HK-2 (cell line): Measurements from ENCODE around the gene MYO5B.
"Not testable (repeated sequence)": the region's sequence is repeated elsewhere in the genome, so short reads cannot be mapped to it uniquely, and the experiment has no call there.

Source experiments
- DNase-seq: peaks from one replicate; pipeline ENCODE4 v3.0.0-alpha.2; 2018; ENCODE audit not compliant: unreplicated experiment

Gene MYO5B

DNA sequence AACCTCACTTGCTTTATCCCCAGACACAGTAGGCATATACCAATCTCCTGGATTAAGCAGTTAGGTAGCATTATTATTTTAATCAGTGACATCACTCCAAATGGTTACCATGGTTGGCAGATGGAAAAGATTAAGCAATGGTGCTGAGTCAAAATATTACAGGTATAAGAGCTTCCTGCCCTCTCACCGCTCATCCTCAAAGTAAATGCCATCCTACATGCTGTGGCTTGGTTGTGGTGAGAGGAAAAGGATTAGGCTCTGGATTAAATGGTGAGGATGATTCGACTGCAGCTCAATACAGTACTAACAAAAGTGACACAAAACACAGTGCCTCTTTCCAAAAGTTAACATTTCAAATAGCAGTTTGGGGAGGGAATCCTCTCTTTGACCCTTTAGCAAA, 272.7 kb downstream of the MYO5B start:
- DNase-seq = no peak

DNA sequence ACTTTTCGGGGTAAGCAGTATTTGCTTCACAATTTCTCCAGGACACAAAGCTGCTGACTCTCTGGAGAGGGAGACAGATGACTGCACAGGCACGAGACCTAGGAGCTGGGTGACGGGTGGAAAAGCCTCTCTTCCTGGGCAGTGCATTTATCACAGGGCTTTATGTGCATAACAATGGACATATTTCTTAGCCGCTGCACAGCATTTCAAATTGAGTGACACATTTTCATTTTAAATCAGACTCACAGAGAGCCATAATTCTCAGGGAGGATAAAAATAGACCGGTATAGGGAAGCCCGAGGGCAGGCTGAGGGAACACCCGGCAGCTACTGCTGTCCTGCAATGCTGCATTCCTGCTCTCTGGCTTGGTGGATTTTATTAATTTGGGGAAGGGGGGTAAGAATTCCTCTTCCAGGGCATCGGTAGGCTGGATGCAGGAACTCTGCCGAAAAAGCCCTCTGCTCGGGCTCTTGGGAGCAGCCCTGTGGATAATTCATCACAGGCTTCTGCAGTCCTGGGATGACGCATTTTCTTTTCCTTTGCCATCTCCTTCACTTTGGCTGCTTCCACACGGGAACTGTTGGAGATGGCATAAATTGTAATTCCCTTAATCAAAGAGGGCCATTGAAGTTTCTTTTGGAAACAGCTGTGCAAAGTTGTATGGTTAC, 273.5 kb downstream of the MYO5B start:
- DNase-seq = no peak

DNA sequence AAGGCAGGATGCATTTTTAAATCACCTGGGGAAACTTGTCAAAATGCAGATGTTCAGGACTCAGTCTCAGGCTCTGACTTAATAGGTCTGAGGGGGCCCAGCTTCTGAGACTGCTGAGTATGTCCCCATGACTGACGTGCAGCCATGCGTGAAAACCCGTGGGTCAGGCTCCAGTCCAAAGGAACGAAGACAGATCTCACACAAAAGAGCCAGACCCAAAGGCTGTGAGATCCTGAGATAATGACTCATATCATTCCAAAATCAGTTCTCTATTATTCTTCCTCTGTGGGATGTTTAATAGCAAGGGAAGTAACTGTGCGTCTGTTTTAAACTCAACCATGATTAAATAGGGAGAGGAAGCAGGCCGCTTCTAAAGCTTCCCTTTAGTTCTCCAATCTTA, 274.2 kb downstream of the MYO5B start:
- peak; percentile 37 for DNase-seq

DNA sequence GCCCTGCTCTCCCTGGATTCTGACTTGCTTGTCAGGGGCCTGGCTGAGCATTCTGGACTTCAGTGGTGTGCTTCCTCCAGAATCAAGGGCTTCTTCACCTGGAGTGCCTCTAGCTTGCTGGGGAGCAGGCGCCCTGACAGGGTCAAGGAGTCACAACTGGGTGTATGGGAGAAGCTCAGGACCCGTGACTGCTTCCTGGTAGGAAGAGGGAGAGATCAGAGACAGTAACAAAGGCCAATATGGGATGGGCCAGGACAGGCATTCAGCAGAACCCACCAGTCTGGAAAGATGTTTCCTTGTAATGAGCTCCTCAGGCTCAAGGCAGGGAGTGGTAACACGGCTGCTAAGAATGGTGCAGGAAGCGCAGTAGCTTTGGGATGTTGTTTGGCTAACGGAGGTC, 277.2 kb downstream of the MYO5B start:
- DNase-seq = no peak

DNA sequence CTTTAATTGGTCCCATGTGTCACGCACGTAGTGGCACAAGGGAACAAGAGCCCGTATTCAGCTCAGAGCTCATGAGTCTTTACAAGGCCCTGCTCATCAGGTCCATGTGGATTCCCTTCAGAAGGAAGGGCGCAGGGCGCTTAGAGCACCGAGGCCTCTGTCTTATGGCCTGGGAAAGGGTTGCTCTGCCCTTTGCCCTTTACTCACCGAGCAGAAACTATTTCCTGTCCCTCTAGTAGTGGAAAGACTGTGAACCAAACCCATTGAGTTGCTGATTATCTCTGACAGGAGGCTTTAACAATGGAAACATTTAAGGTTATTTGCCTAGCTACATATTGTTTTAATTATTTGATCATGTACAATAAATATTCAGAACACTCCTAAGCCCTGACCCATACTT, 279.6 kb downstream of the MYO5B start:
- no peak for DNase-seq

DNA sequence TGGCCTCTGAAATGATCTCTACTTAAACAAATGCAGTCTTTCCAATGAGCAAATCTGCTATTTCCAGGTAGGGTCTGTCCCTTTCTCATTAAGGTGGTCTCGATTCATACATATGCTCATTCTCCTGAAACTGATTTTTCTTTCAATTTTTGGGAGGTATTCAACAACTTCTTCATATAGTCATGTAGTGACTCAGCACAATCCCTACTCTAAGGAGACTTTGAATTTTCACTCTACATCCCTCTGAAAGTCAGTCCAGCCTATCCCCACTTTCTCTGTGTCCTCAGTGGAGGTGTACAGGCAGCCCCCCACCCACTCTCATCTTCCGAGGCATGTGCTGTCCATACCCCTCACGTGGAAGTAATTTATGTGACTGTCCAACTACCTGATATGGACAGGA, 281.7 kb downstream of the MYO5B start:
- DNase-seq = no peak

DNA sequence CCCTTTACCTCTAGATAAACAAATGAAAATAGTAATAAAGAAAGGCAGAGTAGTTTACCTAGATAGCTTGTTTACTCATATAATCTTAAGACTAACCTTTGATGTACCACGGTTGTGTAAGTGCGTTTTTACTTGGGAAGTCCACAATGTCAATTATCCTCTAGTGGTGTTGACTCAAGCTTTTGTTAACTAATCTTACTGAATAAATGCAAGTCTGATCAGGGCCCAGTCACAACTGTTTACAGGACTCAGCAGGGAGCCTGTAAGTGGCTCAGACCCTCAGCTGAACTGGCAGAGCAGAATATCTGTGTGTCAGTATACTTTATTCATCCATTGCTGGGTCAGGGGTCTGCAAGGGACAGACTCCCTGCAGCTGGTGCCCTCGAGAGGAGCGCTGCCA, 283.5 kb downstream of the MYO5B start:
- no peak for DNase-seq

DNA sequence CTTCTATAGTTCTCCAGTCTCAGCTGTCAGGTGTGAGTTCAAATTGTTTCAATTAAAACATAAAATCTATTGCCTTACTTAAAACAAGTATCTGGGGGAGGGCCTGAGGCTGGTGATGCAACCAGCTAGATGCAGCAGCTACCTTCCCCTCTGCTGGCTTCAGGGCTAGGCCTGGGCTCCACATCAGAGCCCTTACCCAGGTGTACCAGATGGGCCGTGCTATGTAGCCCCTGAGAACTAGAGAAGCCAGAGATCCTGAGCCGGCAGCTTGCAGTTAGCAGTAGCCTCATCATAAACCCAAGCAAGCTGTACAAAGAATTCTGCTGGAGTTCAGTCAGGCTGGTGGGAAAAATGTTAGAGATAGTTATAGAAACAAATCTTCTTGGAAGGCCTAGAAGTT, 284.0 kb downstream of the MYO5B start:
- no peak for DNase-seq

DNA sequence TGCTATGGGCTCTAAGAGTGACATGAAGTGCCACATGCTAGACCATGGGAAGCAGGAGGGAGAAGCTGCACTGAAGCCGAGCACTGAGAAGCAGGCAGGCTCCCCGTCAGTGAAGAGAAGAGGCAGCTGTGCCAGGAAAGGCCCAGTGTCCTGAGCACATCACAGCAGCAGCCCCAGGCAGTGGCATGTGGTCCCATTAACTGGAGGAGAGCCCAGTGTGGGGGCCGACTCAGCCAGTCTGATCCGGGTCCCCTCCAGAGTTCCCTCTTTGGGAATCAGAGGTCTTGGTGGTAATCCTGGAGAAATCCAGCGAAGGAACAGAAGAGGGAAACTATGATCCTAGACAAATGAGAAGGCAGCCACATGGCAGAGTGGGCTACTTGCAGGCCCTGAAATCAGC, 284.9 kb downstream of the MYO5B start:
- no peak for DNase-seq

DNA sequence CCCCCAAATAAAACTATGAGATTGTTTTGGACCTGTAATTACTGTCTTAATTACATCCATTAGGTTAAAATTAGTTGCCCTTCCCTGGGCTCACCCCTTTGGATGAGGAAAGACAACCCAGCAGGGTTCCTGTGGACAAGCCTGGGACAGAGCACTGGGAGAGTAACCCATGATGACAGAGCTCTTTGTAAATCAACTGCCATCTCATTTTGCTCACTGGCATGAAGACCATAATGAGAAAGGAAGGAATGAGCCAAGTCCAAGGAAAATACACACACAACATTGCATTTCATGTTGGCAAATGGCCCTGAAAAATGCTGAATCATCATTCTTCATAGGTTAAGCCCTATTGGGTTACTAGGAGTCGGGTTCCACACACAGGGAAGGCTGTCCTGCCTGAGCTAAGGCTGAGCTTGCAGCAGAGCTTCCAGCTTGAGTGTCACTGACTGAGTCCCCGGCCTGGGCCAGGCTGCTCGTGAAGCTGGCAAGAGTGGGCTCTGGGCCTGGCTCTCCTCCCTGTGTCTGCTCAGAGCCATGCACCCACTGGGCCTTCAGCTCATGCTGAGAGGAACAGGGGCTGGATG, 287.5 kb downstream of the MYO5B start:
- no peak for DNase-seq

DNA sequence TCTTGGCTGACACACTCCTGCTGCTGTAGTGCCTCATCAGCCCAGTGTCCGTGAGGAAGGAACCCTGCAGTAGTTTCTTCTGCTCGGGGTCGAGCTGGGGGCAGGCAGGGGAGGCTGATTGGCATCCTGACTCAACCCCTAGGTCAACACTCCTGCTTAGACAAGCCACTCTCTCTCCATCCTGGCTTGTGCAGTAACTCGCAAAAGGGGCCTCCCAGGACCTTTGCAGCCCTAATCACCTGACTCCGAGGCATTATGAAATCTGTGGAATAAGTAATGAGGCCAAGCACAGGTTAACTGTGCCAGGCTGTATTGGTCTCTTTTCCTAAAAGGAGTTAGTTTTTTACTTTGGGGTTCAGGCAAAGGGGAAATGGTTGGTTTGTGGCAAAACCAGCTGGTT, 289.2 kb downstream of the MYO5B start:
- DNase-seq = no peak

DNA sequence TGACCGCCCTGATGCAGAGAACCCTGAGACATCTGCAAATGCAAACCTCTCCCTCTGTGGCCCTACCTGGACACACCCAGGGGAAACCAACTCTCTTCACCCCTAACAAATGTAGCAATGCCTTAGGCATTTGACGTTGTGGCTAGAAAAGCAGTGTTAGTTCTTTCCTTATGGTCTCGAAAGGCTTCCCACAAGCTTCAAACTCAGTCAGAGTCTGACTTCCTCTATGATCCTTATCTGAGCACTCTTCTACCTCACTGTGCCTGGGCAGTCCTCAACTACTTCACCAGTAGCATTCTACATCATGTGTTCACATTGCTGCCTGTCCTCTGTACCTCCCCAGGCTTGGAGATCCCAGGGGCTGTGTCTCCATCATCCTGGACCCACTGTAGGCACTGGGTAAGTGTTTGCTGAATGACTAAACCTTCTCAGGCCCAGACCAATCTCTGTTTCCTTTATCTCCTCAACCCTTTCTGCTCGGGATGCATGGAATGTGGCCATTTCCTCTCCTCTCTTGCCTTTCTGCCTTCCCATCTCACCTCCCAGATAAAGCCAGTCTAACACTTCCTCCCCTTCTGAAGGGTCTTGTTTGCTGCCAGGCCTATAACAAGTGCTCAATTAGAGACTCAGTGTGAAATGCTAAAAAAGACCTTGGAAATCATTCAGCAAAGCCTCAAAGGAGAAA, 289.9 kb downstream of the MYO5B start:
- no peak for DNase-seq

DNA sequence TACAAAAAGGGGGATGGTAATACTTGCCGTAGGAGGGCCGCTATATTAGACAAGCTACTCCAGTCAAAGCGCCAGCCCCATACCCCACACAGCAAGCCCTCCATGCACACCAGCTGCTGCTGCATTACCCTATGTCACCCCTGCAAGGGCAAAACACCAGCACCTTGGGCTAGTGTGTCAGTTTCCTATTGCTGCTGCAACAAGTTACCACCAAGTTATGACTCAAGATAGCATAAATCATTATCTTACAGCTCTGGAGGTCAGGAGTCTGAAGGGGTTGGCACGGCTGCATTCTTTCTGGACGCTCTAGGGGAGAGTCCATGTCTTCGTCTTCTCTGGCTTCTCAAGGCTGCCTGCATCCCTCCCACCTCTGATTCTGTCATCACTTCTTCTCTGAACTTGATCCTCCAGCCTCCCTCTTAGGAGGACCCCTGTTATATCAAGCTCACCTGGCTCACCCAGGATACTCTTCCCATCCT, 293.0 kb downstream of the MYO5B start:
- no peak for DNase-seq

DNA sequence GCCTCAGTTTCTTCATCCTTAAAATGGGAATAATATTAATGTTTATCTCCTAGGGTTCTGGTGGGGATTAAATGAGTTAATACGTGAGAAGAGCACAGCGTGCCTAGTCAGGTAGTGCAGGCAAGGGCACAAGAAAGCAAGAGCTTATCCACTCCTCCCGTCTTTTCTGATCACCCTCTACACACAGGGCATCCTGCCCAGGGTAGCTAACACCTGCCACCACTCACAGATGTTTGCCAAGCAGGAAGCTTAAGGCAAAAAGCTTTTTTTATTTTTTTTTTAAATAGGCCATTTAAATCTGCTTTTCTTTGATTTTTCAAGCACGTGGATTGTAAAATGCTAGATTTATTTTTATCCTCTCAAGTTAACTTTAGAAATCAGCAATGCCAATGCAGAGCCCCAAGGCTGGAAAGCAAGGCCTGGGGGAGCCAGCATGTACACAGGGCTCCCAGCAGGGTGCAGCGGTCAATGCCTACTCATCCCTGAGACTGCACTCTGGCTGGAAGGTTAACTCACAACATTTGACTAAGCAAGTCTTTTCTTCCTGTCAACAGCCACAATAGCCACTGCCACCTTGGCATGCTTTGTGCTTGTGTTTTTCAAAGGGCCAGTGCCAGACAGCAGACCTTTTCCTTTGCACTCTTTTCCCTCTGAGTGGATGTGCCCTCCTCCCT, 295.2 kb downstream of the MYO5B start:
- no peak for DNase-seq

DNA sequence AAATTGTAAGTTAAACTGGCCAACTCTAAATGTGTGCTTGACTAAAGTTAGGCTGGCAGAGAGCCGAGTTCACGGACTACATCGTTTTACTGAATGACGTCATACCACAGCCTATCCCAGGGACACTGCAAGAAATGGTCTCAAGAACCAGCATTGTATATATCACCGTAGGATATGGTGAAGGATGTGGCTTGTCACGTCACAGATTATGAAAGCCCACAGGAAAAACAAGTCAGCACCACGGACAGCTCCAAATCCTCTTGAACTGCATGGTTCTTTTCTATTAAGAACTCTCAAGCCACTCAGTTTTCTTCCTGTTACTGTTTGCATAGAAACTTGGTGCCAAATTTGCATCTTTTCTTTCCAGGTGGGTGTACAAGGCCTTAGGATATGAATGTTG, 296.5 kb downstream of the MYO5B start:
- peak; percentile 46 for DNase-seq

DNA sequence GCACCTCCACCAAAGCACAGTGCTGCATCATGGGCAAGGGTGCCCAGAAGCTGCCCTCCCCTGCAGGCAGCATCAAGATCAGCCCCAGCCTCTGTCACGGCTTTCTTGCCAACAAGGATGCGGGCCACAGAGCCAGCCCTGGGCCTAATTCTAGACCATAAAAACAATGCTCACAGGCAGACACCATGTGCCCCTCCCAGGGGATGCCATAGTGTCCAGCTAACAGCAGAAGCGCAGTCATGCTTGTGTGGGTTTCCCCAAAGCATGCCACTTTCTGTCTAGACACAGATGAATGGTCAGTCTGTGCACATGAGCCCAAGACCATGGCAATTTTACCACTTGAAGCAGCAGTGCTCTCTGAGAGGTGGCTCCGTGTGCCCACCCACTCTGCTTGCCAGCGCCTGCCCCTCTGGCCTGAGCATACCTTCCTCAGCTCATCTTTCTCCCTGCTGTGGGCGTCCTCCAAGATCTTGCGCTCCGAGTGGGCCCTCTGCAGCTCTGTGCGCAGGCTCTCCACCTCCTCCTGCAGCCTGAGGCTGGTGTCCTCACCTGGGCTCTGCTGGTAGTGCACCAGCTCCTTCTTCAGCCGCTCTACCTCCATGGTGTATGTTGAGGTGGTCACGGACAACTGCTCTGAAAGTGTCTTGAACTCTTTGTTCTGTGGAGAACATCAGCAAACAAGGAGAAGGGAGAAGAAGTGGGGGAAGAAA, 300.3 kb downstream of the MYO5B start:
- DNase-seq = no peak

DNA sequence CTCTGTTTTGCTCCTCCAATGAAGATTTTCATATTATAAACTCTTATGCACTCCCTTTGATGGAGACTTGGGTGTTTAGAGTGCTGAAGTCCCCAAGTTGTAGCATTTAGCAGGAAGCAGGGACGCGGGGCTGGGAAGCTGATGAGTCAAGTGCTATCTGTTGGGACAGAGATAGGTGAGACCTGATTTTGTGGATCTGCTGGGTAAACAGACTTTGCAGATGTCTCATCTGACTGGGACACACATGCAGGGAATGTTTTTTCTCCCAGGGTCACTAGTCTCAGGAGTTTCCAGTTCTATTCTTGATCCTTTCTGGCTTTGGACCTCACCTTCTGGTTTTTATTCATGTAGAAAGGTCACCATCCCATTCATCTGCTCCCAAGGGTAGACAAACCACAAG, 301.9 kb downstream of the MYO5B start:
- no peak for DNase-seq

DNA sequence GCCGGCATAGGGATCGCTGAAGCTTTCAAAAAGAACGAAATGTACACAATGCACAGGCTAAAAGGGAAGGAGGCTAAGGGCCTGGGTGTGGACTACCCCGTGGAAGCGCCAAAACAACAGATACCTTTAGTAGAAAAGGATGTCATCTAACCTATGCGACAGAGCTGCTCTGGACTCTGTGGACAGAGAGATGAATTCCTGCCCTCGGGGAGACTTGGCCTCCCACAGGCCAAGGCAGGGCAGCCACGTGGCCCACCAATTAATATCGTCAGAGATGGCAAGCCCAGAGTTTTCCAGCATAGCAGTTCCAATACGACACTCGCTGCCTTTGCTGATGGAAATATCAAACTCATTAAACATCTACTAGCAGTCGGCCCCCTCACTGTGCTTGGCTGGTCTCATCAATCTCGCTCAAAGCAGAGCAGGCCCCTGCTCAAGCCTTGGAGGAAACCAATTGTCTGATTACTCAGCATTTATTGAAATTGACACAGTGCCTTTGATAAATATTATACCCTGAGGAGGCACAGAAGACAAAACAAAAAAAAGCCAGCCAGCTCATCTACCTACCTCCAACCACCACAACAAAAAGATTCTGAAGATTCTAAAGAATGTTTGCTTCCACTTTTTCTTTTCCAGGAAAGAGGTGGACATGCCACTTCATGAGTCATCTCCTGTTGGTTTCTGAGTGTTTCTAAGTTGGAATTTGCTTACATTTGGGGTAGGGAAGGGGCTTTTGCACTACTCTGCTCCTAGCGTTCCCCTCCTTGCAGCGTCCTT, 302.6 kb downstream of the MYO5B start:
- DNase-seq = no peak

DNA sequence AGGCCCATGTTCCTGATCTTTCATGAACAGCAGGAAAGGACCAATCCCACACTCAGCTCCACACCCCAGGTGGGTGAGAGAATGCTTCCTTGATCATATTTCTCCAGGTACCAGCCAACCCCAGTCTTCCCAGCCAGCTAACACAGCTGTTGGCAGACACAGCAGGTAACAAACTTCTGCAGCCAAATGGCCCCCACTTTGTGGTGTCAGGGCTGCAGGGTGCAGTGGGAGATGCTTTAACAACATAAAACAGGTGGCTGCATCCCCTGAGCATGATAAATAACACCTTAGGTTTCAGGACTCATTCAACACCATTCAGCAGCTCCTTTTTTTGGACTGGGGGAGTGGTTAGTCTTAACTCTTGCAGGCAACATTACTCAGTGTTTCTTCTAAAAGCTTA, 304.9 kb downstream of the MYO5B start:
- DNase-seq = no peak

DNA sequence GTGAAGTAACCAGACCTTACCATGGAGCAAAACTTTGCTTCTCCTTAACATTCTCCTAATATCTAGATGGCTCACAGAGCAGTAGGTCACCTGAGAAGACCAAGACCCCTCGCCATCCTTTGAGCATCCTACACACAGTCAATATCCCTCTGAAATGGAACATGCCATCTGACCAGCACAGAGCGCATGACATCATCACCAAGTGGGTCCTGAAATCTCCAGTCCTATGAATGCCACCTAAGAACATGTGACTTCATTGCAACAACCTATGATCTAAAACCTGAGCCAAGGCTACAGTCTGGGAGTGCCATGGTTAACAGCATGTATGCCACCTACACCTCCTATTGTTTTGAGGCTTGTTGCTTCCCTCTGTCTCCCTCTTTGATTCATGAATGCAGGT, 305.4 kb downstream of the MYO5B start:
- DNase-seq = not testable (repeated sequence)
